ENCODE data around the gene APOL2. TPM values are rescaled to one million over a fixed set of nuclear protein-coding genes. Genes with fewer than 3 reads are reported as not detected.
"Not testable (repeated sequence)": the region's sequence is repeated elsewhere in the genome, so short reads cannot be mapped to it uniquely, and the experiment has no call there.

The APOL2 gene
- total RNA-seq, 1 donor from 2014 or later = 77.2 TPM

- H3K27me3 Mint-ChIP-seq (ENCODE audit: low read depth, unreplicated experiment) = peaks cover 34% of the 10 kb centered on the region
- TF ChIP-seq CTCF (IDR thresholded peaks at IDR 0.05; ENCODE audit: insufficient read depth, low read depth, low read length) (no peak), EZH2 (IDR thresholded peaks at IDR 0.05; ENCODE audit: insufficient read depth, low read length) (no peak)
- Histone ChIP-seq H3K9ac (ENCODE audit: low read length) (no peak within 1 kb of the TSS), H3K27ac (ENCODE audit: low read depth, low read length) (no peak within 1 kb of the TSS), H3K9me3 (ENCODE audit: insufficient read depth, low read depth, low read length) (no peaks in the 10 kb centered on the region), H3K4me3 (ENCODE audit: insufficient read depth, low read depth, low read length) (no peak within 1 kb of the TSS), H3K27me3 (ENCODE audit: insufficient read depth, low read length) (no peaks in the 10 kb centered on the region), H2AFZ (ENCODE audit: low read depth, low read length) (no peak within 1 kb of the TSS), H4K20me1 (ENCODE audit: insufficient read depth, low read length) (no peaks in the 10 kb centered on the region), H3K4me1 (ENCODE audit: insufficient read depth, low read length) (peaks cover 10% of the 10 kb centered on the region), H3K79me2 (ENCODE audit: insufficient read depth, low read length) (no peaks in the 10 kb centered on the region), H3K36me3 (ENCODE audit: insufficient read depth, low read length) (no peaks in the 10 kb centered on the region), H3K4me2 (ENCODE audit: low read length) (no peak within 1 kb of the TSS)
- peaks cover 11% of the 10 kb centered on the region for H3K4me1 Mint-ChIP-seq (ENCODE audit: low read depth, unreplicated experiment)
- FAIRE-seq (no peak), DNase-seq (ENCODE audit: low read depth) (no peak)
- H3K36me3 Mint-ChIP-seq (ENCODE audit: low read depth, unreplicated experiment) = no peaks in the 10 kb centered on the region
- no peak within 1 kb of the TSS for H3K4me3 Mint-ChIP-seq (ENCODE audit: unreplicated experiment)
- H3K27ac Mint-ChIP-seq (ENCODE audit: unreplicated experiment) = no peak within 1 kb of the TSS
- H3K9me3 Mint-ChIP-seq (ENCODE audit: unreplicated experiment) = no peaks in the 10 kb centered on the region
Measured at GRCh38 chr22:36201630-36202319, 37.6 kb downstream of the APOL2 start, which contains the start of gene APOL4. APOL4 (minus strand) TSS chr22:36201809; CDS start chr22:36201734, 75 bp downstream.

DNA sequence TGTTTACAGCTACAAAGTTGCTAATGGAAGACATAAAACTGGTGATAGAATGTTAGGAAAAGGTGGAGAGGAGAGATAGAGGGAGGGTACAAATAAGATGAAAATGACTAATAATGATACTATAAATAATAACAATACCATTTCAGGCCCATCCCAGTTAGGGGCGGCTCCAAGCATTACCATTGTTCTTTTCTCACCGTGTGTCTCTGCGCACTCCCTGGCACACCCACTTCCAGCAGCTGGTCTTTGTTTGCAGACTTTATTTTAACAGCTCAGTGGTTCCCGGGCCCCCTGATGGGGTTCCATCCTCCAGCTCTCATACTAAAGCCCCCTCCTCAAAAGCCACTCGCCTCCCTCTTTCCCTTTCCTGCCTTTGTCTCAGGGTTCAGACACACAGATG is 38.3 kb downstream of the APOL2 start:
- not testable (repeated sequence) for H4K20me1 ChIP-seq (ENCODE audit: insufficient read depth, low read length); H2AFZ ChIP-seq (ENCODE audit: low read depth, low read length); H3K79me2 ChIP-seq (ENCODE audit: insufficient read depth, low read length); H3K9ac ChIP-seq (ENCODE audit: low read length); H3K27me3 ChIP-seq (ENCODE audit: insufficient read depth, low read length); H3K36me3 ChIP-seq (ENCODE audit: insufficient read depth, low read length); FAIRE-seq; H3K4me3 ChIP-seq (ENCODE audit: insufficient read depth, low read depth, low read length); DNase-seq (ENCODE audit: low read depth); H3K9me3 Mint-ChIP-seq (ENCODE audit: unreplicated experiment); H3K27ac ChIP-seq (ENCODE audit: low read depth, low read length); H3K4me2 ChIP-seq (ENCODE audit: low read length); H3K36me3 Mint-ChIP-seq (ENCODE audit: low read depth, unreplicated experiment); H3K4me3 Mint-ChIP-seq (ENCODE audit: unreplicated experiment); H3K27ac Mint-ChIP-seq (ENCODE audit: unreplicated experiment); H3K9me3 ChIP-seq (ENCODE audit: insufficient read depth, low read depth, low read length)
- peaks cover 13% of the 10 kb centered on the region for H3K4me1 ChIP-seq (ENCODE audit: insufficient read depth, low read length)
- peaks cover 32% of the 10 kb centered on the region for H3K27me3 Mint-ChIP-seq (ENCODE audit: low read depth, unreplicated experiment)
- peaks cover 14% of the 10 kb centered on the region for H3K4me1 Mint-ChIP-seq (ENCODE audit: low read depth, unreplicated experiment)

- no peaks in the 10 kb centered on the region for H4K20me1 ChIP-seq (ENCODE audit: insufficient read depth, low read length)
- H2AFZ ChIP-seq (ENCODE audit: low read depth, low read length) = no peak overlapping the region
- Mint-ChIP-seq H3K27ac (ENCODE audit: unreplicated experiment) (no peak overlapping the region), H3K9me3 (ENCODE audit: unreplicated experiment) (no peaks in the 10 kb centered on the region), H3K4me1 (ENCODE audit: low read depth, unreplicated experiment) (peaks cover 18% of the 10 kb centered on the region), H3K27me3 (ENCODE audit: low read depth, unreplicated experiment) (peaks cover 24% of the 10 kb centered on the region), H3K36me3 (ENCODE audit: low read depth, unreplicated experiment) (no peaks in the 10 kb centered on the region), H3K4me3 (ENCODE audit: unreplicated experiment) (no peak overlapping the region)
- no peak for TF ChIP-seq EZH2 (IDR thresholded peaks at IDR 0.05; ENCODE audit: insufficient read depth, low read length)
- H3K9me3 ChIP-seq (ENCODE audit: insufficient read depth, low read depth, low read length) = no peaks in the 10 kb centered on the region
- no peaks in the 10 kb centered on the region for H3K36me3 ChIP-seq (ENCODE audit: insufficient read depth, low read length)
- H3K4me2 ChIP-seq (ENCODE audit: low read length) = no peak overlapping the region
- no peaks in the 10 kb centered on the region for H3K79me2 ChIP-seq (ENCODE audit: insufficient read depth, low read length)
- FAIRE-seq (no peak), DNase-seq (ENCODE audit: low read depth) (no peak)
- H3K4me3 ChIP-seq (ENCODE audit: insufficient read depth, low read depth, low read length) = no peak overlapping the region
- peaks cover 13% of the 10 kb centered on the region for H3K4me1 ChIP-seq (ENCODE audit: insufficient read depth, low read length)
- no peak overlapping the region for H3K27ac ChIP-seq (ENCODE audit: low read depth, low read length)
- H3K27me3 ChIP-seq (ENCODE audit: insufficient read depth, low read length) = no peaks in the 10 kb centered on the region
- H3K9ac ChIP-seq (ENCODE audit: low read length) = no peak overlapping the region
Measured at GRCh38 chr22:36199001-36199551, 40.3 kb downstream of the APOL2 start.

All from astrocyte (in vitro differentiated cells and primary cell).